GM21526 (cell line): ENCODE measurements around the gene SARNP.
A peak's percentile ranks its signal among the peaks of the same experiment; 100 is the strongest.
"Not testable (repeated sequence)": the region's sequence is repeated elsewhere in the genome, so short reads cannot be mapped to it uniquely, and the experiment has no call there.

Experiments
- ATAC-seq: cut with Tn5 transposase; IDR thresholded peaks from one replicate; pipeline ENCODE4 v1.9.1; 2021; ENCODE audit warnings: moderate library complexity; ENCODE audit not compliant: unreplicated experiment, low FRiP score

Gene SARNP

DNA sequence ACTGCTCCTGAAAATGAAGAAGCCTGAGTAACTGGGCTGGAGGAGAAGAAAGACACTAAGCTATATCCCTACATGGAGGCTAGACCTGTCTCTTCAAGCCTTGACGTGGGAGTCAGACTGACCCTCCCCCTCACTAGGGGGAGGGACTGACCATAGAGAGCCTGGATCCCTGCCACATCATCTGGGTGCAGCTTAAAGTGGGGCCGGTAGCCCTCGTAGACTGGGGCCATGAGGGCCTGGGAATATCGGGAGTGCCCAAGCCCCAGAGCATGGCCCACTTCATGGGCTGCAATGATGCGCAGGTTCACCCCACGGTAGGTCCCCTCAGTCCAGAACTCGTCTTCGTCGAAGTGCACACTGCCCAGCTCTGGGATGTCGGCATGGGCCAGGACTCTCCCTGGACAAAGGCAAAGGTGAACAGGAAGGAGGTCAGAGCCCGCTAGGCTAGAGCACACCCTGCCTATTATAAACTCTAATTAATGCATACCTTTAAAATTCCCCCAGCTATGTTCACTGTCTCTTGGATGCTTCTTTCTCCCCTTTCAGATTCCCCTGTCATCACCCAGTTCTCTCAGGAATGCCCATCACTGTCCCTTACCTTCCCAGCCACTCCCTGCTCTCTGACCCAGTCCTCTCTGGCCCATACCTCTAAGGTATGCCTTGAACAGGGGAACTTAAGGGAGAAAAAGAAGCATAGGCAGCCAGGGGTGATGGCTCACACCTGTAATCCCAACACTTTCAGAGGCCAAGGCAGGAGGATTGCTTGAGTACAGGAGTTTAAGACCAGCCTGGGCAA, 22.0 kb upstream of the SARNP start:
- no peak for ATAC-seq

GRCh38 chr12:55838361-55838760, 20.8 kb upstream of the SARNP start:
- no peak for ATAC-seq

DNA sequence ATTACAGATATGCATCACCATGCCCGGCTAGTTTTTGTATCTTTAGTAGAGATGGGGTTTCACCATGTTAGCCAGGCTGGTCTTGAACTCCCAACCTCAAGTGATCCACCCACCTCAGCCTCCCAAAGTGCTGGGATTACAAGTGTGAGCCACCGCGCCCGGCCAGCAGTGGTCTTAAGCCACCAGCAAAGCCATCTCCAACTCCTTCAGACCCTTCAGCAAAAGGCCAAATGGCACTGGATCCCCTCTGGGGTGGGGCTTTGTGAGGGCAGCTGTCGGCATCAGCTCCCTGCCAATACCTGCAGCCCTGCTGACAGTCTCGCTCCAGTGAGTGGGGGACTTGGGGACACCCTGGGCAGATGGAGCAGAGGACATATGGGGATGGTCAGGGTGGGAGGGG, 16.9 kb upstream of the SARNP start:
- ATAC-seq, result not testable (repeated sequence)

- ATAC-seq, result no peak
Measured at GRCh38 chr12:55833056-55833455, 15.5 kb upstream of the SARNP start.

DNA sequence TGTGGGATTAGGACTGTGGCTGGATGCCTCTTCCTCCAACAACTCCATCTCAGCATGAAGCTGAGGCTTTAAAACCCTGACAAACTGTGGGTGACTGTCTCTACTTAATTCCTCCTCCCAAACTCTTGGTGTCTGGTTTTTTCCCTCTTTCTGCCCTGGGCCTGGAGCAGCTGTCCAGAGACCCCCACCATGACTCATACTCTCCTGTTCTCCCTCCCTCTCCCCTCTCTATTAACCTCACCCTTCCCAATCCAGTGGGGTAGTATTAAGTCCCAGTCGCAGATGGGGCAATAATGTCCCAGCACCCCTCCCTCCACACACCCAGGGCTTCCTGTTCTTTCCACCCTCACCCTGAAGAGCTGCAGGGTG, 13.9 kb upstream of the SARNP start:
- no peak for ATAC-seq

- no peak for ATAC-seq
Measured at GRCh38 chr12:55830601-55831446, 13.3 kb upstream of the SARNP start.

DNA sequence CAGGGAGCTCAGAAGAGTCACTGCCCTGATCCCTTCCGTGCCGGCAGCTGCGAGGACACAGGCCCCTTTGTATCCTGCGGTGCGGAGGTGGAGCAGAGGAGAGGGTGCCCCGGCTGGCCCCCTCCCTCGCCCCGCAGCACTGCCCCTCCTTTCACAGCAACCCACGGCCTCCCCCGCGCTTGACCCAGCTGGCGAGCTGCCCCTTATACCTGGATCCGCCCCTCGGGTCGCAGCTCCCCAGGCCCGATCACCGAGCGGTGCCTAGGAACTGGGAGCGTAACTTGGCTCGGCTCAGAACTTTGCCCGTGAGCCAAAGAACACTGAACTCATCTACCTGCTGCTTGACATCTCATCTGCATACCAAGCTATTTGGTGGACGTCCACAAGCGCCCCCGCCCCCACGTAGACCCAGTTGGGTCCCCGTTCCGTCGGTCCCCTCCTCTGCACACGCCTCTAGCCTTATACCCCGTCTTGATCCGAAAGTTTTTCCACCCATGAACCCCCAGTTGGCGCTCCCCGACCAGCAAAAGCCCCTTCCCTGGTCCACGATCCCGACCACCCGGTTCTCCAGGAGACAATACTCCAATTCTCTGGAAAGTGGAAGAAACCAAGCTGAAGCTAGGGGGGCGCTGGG, 12.6 kb upstream of the SARNP start:
- ATAC-seq, result peak; percentile 22

GRCh38 chr12:55828357-55828756, 10.8 kb upstream of the SARNP start:
- no peak for ATAC-seq

- ATAC-seq, result no peak
Measured at GRCh38 chr12:55827806-55828205, 10.3 kb upstream of the SARNP start.

DNA sequence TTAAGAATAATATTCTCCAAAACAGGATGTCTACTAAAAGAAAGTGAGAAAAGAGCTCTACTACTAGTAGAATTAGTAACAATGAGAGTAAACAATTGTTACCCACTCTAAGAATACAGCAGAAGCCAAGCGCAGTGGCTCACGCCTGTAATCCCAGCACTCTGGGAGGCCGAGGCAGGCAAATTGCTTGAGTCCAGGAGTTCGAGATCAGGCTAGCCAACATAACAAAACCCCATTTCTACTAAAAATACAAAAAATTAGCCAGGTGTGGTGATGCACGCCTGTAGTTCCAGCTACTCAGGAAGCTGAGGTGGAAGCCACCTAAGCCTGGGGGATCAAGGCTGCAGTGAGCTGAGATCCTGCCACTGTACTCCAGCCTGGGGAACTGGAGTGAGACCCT, 7.2 kb upstream of the SARNP start:
- ATAC-seq, result no peak

- ATAC-seq, result no peak
Measured at GRCh38 chr12:55823419-55823818, 5.9 kb upstream of the SARNP start.

DNA sequence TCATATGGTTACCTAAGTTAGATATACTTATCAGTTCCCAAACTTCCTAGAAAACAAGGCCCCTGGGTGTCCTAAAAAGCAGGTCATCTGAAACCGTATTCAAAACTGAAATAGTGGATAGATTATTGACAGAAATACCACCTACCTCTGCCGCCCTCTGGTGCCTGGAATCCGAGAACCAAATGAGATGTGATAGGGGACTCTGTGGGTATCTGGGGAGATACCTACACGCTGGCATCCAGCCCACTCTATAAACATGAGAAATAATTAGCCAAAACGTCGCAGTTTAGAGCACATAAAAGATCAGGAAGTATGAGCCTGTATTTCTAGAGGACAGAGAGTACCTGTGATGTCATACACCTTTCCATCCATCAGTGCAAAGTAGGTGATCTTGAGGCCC, 4.7 kb upstream of the SARNP start:
- ATAC-seq, result no peak

DNA sequence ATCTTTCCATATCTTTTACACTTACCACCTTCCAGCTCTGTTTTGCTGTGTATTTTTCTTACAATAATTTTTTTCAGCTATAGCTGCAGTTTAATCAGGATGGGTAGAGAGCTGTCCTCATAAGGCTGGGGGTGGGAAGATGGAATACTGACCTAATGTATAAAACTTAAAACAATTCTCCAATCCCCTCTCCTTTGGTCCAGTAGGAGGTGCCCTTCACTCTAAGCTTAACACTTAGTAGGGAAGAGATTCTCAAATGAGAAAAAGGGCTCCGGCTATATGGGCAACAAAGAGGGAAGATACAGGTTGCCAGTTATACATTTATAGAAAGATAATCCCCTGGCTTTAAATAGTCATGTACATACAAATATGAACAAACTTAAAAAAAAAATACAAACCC, 3.2 kb upstream of the SARNP start:
- ATAC-seq, result no peak

DNA sequence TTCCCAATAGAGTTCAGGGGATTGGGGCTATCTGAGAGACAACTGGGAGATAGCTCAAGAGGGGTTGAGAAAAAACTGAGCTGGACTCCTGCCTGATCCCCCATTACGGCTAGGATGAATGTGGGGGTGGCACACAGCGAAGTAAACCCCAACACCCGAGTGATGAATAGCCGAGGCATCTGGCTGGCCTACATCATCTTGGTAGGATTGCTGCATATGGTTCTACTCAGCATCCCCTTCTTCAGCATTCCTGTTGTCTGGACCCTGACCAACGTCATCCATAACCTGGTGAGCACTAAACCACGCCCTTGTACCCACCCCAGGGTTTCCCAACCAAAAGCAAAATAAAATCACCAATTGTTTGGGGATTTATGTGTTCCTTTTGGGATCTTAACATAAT, 1.4 kb upstream of the SARNP start:
- no peak for ATAC-seq

- peak; percentile 31 for ATAC-seq
Measured at GRCh38 chr12:55818140-55818728, 710 bp upstream of the SARNP start.

GRCh38 chr12:55816881-55817344, 611 bp downstream of the SARNP start:
- ATAC-seq, result no peak

GRCh38 chr12:55815473-55815872, 2.1 kb downstream of the SARNP start:
- no peak for ATAC-seq

DNA sequence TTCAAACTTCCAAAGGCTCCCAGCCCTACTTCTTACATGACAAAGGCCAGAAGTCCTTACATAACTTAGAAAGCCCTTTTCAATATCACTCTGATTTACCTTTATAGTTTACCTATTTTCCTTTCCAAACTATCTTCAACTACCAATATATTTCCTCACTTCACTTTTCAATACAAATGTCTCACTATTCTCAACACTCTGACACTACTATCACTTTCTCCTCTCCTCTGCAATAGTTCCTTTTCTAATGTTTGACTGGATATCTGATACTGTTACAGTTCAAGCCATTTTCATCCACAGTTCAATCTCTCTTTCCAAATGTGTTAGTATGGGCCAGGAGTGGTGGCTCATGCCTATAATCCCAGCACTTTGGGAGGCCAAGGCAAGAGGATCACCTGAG, 3.3 kb downstream of the SARNP start:
- ATAC-seq, result no peak

- ATAC-seq, result no peak
Measured at GRCh38 chr12:55812088-55812487, 5.4 kb downstream of the SARNP start.

GRCh38 chr12:55809274-55809673, 8.2 kb downstream of the SARNP start:
- ATAC-seq, result no peak

GRCh38 chr12:55806982-55807381, 10.5 kb downstream of the SARNP start:
- ATAC-seq, result no peak
